NB4 (cell line): ENCODE data around the gene SFN.
"Not testable (repeated sequence)": the region's sequence is repeated elsewhere in the genome, so short reads cannot be mapped to it uniquely, and the experiment has no call there.

Source experiments
- DNase-seq: peaks from one replicate; pipeline ENCODE4 v3.0.0; 2010; ENCODE audit warnings: low read depth
- H3K4me3 ChIP-seq: one replicate; pipeline ENCODE4 v1.5.1; 2011; ENCODE audit warnings: mild to moderate bottlenecking, low read depth, low read length, moderate library complexity
- CTCF ChIP-seq: IDR thresholded peaks from one replicate; pipeline ENCODE4 v1.5.1; 2012; ENCODE audit warnings: low read depth, low read length
- MAX ChIP-seq: IDR thresholded peaks from 2 replicates; pipeline ENCODE4 v1.6.1; 2011; ENCODE audit warnings: low read depth, low read length
- MYC ChIP-seq: IDR thresholded peaks from 2 replicates; pipeline ENCODE4 v1.6.1; 2011; ENCODE audit warnings: low read depth, low read length
- POLR2A ChIP-seq: IDR thresholded peaks from 2 replicates; pipeline ENCODE4 v1.6.1; 2011; ENCODE audit warnings: mild to moderate bottlenecking; ENCODE audit not compliant: insufficient read length; ENCODE audit errors: extremely low read depth

SFN gene

GRCh38 chr1:26838474-26839338, 24.2 kb upstream of the SFN start:
- no peak overlapping the region for H3K4me3 ChIP-seq
- TF ChIP-seq MAX (no peak), MYC (no peak), POLR2A (no peak), CTCF (no peak)
- DNase-seq: no peak

GRCh38 chr1:26839339-26839722, 23.6 kb upstream of the SFN start:
- TF ChIP-seq MAX (no peak), MYC (no peak), POLR2A (no peak), CTCF (no peak)
- DNase-seq: no peak
- no peak overlapping the region for H3K4me3 ChIP-seq

- H3K4me3 ChIP-seq: no peak overlapping the region
- TF ChIP-seq POLR2A (no peak), MYC (no peak), MAX (no peak), CTCF (no peak)
- DNase-seq: no peak
Measured at GRCh38 chr1:26839779-26840178, 23.2 kb upstream of the SFN start.

GRCh38 chr1:26844424-26845196, 18.3 kb upstream of the SFN start:
- TF ChIP-seq MYC (no peak), CTCF (no peak), POLR2A (no peak), MAX (no peak)
- no peak for DNase-seq
- no peak overlapping the region for H3K4me3 ChIP-seq

- DNase-seq: not testable (repeated sequence)
Measured at GRCh38 chr1:26847826-26848225, 15.1 kb upstream of the SFN start.

GRCh38 chr1:26848499-26848898, 14.4 kb upstream of the SFN start:
- TF ChIP-seq POLR2A (no peak), MAX (no peak), MYC (no peak), CTCF (no peak)
- DNase-seq: no peak
- no peak overlapping the region for H3K4me3 ChIP-seq

More at GRCh38 chr1:26847826-26848225, 15.1 kb upstream of the SFN start:
- H3K4me3 ChIP-seq: not testable (repeated sequence)
